Stimulated activated CD8-positive, alpha-beta memory T cell treated with anti-CD3 and anti-CD28 coated beads, Interleukin-7, amount 100 ng/mL, for 24 hours (primary cell): Measurements from ENCODE around the gene SPRED2.

ENCODE experiments used
- DNase-seq: peaks from one replicate; pipeline ENCODE4 v3.0.0-alpha.2; 2020; ENCODE audit warnings: low read depth

SPRED2 gene

GRCh38 chr2:65386989-65387388 lies 45.4 kb downstream of the SPRED2 start:
- DNase-seq = no peak

GRCh38 chr2:65386344-65386743 lies 46.1 kb downstream of the SPRED2 start:
- no peak for DNase-seq

- DNase-seq = no peak
Observed at GRCh38 chr2:65383541-65384488, 48.6 kb downstream of the SPRED2 start.

- DNase-seq = peak; percentile 65
Observed at GRCh38 chr2:65382776-65383357, 49.5 kb downstream of the SPRED2 start.

- DNase-seq = no peak
Observed at GRCh38 chr2:65382323-65382722, 50.1 kb downstream of the SPRED2 start.

GRCh38 chr2:65381607-65382051 lies 50.8 kb downstream of the SPRED2 start:
- no peak for DNase-seq

GRCh38 chr2:65380255-65380654 lies 52.1 kb downstream of the SPRED2 start:
- DNase-seq = no peak

- no peak for DNase-seq
Observed at GRCh38 chr2:65379721-65380171, 52.7 kb downstream of the SPRED2 start.

GRCh38 chr2:65379223-65379622 lies 53.2 kb downstream of the SPRED2 start:
- DNase-seq = no peak

GRCh38 chr2:65378290-65378689 lies 54.1 kb downstream of the SPRED2 start:
- DNase-seq = no peak

- no peak for DNase-seq
Observed at GRCh38 chr2:65377556-65378192, 54.7 kb downstream of the SPRED2 start.

GRCh38 chr2:65375723-65376122 lies 56.7 kb downstream of the SPRED2 start:
- no peak for DNase-seq

- no peak for DNase-seq
Observed at GRCh38 chr2:65374999-65375398, 57.4 kb downstream of the SPRED2 start.

GRCh38 chr2:65374575-65374974 lies 57.8 kb downstream of the SPRED2 start:
- no peak for DNase-seq

- no peak for DNase-seq
Observed at GRCh38 chr2:65373365-65373918, 59.0 kb downstream of the SPRED2 start.

GRCh38 chr2:65372619-65373018 lies 59.8 kb downstream of the SPRED2 start:
- no peak for DNase-seq

- no peak for DNase-seq
Observed at GRCh38 chr2:65371074-65371434, 61.3 kb downstream of the SPRED2 start.

GRCh38 chr2:65370387-65371073 lies 61.9 kb downstream of the SPRED2 start:
- no peak for DNase-seq

GRCh38 chr2:65369980-65370379 lies 62.4 kb downstream of the SPRED2 start:
- DNase-seq = no peak

- no peak for DNase-seq
Observed at GRCh38 chr2:65369574-65369973, 62.8 kb downstream of the SPRED2 start.

- no peak for DNase-seq
Observed at GRCh38 chr2:65368468-65368867, 63.9 kb downstream of the SPRED2 start.

GRCh38 chr2:65367524-65367923 lies 64.9 kb downstream of the SPRED2 start:
- no peak for DNase-seq
